GM23338 (cell line): Measurements from ENCODE around the gene FETUB. TPM values are rescaled to one million over a fixed set of nuclear protein-coding genes. Genes with fewer than 3 reads are reported as not detected.

Experiments used
- ATAC-seq: fragments of 200-7000 bp; cut with Tn5 transposase; 3 replicates; pipeline ENCODE4 v1.9.1; 2020
- DNase-seq: peaks from one replicate; pipeline ENCODE4 v3.0.0-alpha.2; 2015; ENCODE audit warnings: low spot score
- H2AFZ ChIP-seq: fragments of 200-600 bp; sonication (generic); 2 replicates; pipeline ENCODE4 v1.8.0; 2016; ENCODE audit warnings: antibody characterized with exemption, mild to moderate bottlenecking, moderate library complexity
- H3F3A ChIP-seq: fragments of 200-600 bp; sonication (generic); replicated peaks from 2 replicates; pipeline ENCODE4 v1.8.0; 2017; ENCODE audit warnings: antibody characterized with exemption, mixed run types, low read depth
- H3K27ac ChIP-seq: fragments of 200-600 bp; sonication (generic); 2 replicates; pipeline ENCODE4 v1.6.1; 2016; ENCODE audit warnings: low read depth
- H3K27me3 ChIP-seq: fragments of 200-600 bp; sonication (generic); 2 replicates; pipeline ENCODE4 v1.8.0; 2016; ENCODE audit warnings: mild to moderate bottlenecking, mixed run types, moderate library complexity; ENCODE audit not compliant: insufficient read depth
- H3K36me3 ChIP-seq: fragments of 200-600 bp; sonication (generic); 2 replicates; pipeline ENCODE4 v1.8.0; 2016; ENCODE audit warnings: mild to moderate bottlenecking; ENCODE audit not compliant: insufficient read depth
- H3K4me1 ChIP-seq: fragments of 200-600 bp; sonication (generic); 2 replicates; pipeline ENCODE4 v1.8.0; 2016; ENCODE audit warnings: mild to moderate bottlenecking, moderate library complexity; ENCODE audit not compliant: insufficient read depth
- H3K4me2 ChIP-seq: fragments of 200-600 bp; sonication (generic); 2 replicates; pipeline ENCODE4 v1.7.1; 2017; ENCODE audit warnings: mixed run types
- H3K4me3 ChIP-seq: fragments of 200-600 bp; sonication (generic); 2 replicates; pipeline ENCODE4 v1.6.1; 2016; ENCODE audit warnings: mixed run types
- H3K79me2 ChIP-seq: fragments of 200-600 bp; sonication (generic); replicated peaks from 2 replicates; pipeline ENCODE4 v1.8.0; 2017; ENCODE audit warnings: mild to moderate bottlenecking; ENCODE audit not compliant: insufficient read depth
- H3K9me2 ChIP-seq: fragments of 200-600 bp; sonication (generic); 2 replicates; pipeline ENCODE4 v1.8.0; 2017; ENCODE audit not compliant: insufficient read depth
- H4K20me1 ChIP-seq: fragments of 200-600 bp; sonication (generic); replicated peaks from 2 replicates; pipeline ENCODE4 v1.8.0; 2017; ENCODE audit warnings: mild to moderate bottlenecking; ENCODE audit not compliant: insufficient read depth
- H3K27ac Mint-ChIP-seq: 2 replicates; pipeline ENCODE4 v1.8.0; 2020; ENCODE audit warnings: inconsistent platforms, mild to moderate bottlenecking, moderate library complexity, mixed read lengths
- H3K27me3 Mint-ChIP-seq: 3 replicates; pipeline ENCODE4 v1.8.0; 2022; ENCODE audit warnings: low read depth, mild to moderate bottlenecking, moderate library complexity, mixed read lengths, inconsistent platforms; ENCODE audit not compliant: insufficient read depth, poor library complexity
- H3K36me3 Mint-ChIP-seq: 3 replicates; pipeline ENCODE4 v1.8.0; 2021; ENCODE audit warnings: low read depth, mild to moderate bottlenecking, inconsistent platforms, moderate library complexity, mixed read lengths
- H3K4me1 Mint-ChIP-seq: 3 replicates; pipeline ENCODE4 v1.8.0; 2020; ENCODE audit warnings: mild to moderate bottlenecking, inconsistent platforms, mixed read lengths
- H3K4me3 Mint-ChIP-seq: 3 replicates; pipeline ENCODE4 v1.8.0; 2021; ENCODE audit warnings: moderate library complexity, mild to moderate bottlenecking, inconsistent platforms, mixed read lengths
- H3K9me3 Mint-ChIP-seq: 3 replicates; pipeline ENCODE4 v1.8.0; 2020; ENCODE audit warnings: moderate library complexity, mild to moderate bottlenecking, inconsistent platforms, mixed read lengths
- CTCF ChIP-seq, 2 experiments: fragments of 200-600 bp in 1 of 2; sonication (generic) in 1 of 2; conservative IDR thresholded peaks; 2 replicates each; pipeline versions ENCODE4 v1.5.1 to v1.6.1; 2016 to 2017; ENCODE audit warnings: antibody characterized with exemption in 2 of 2, low read depth in 2 of 2, mild to moderate bottlenecking in 2 of 2, moderate library complexity in 1 of 2
- EZH2 ChIP-seq: fragments of 200-600 bp; sonication (generic); IDR thresholded peaks from one replicate; pipeline ENCODE4 v1.8.0; 2017; ENCODE audit warnings: antibody characterized with exemption, mild to moderate bottlenecking, low read depth; ENCODE audit not compliant: unreplicated experiment
- EZH2phosphoT487 ChIP-seq: fragments of 200-600 bp; sonication (generic); IDR thresholded peaks from one replicate; pipeline ENCODE4 v1.8.1; 2018; ENCODE audit warnings: antibody characterized with exemption; ENCODE audit not compliant: unreplicated experiment
- NANOG ChIP-seq: IDR thresholded peaks from 2 replicates; pipeline ENCODE4 v1.6.1; 2016; ENCODE audit warnings: antibody characterized with exemption, borderline replicate concordance
- POLR2AphosphoS5 ChIP-seq: IDR thresholded peaks from 2 replicates; pipeline ENCODE4 v1.6.1; 2016; ENCODE audit warnings: antibody characterized with exemption, low read depth
- REST ChIP-seq: IDR thresholded peaks from one replicate; pipeline ENCODE4 v1.6.1; 2018; ENCODE audit warnings: antibody characterized with exemption; ENCODE audit not compliant: unreplicated experiment
- STAT1 ChIP-seq: IDR thresholded peaks from one replicate; pipeline ENCODE4 v1.6.1; 2016; ENCODE audit warnings: antibody characterized with exemption; ENCODE audit not compliant: unreplicated experiment
- ZNF331 ChIP-seq: fragments of 250-450 bp; sonication (Bioruptor Pico); IDR thresholded peaks from 2 replicates; pipeline ENCODE4 v1.5.0; 2020; ENCODE audit warnings: low read depth, mild to moderate bottlenecking, moderate library complexity
- polyA plus RNA-seq: library from polyadenylated mRNA; unstranded; fragments of >200 nt; fragmentation: Nextera tagmentation; extraction: Ambion mirVana; gene quantifications from 2 replicates; pipeline ENCODE4 v1.2.1, GENCODE V29; 2016
- total RNA-seq: library from RNA; depleted of rRNA; stranded (reverse); fragments of >200 nt; shearing (Covaris generic); gene quantifications from 2 replicates; pipeline ENCODE4 v1.2.3, GENCODE V29; 2014
- TF ChIP-seq, protein P1 (sequence below): fragments of 250-450 bp; sonication (Bioruptor Pico); IDR thresholded peaks from 2 replicates; pipeline ENCODE4 v1.5.0; 2020; ENCODE audit warnings: mild to moderate bottlenecking, moderate library complexity

The FETUB gene
- total and polyA plus RNA-seq, 2 experiments from 2014 or later = 0.26 TPM; not detected in 1

GRCh38 chr3:186628756-186629155 is 11.4 kb upstream of the FETUB start (continued):
- TF ChIP-seq EZH2 (no peak), POLR2AphosphoS5 (no peak), CTCF (conservative IDR thresholded peaks at IDR 0.05; ENCODE audit: low read depth in 2 of 2) (no peak), NANOG (no peak), STAT1 (no peak), REST (no peak)

- DNase-seq = no peak
- no peak for ATAC-seq
- H3K27ac Mint-ChIP-seq = no peak overlapping the region
- Histone ChIP-seq H3K4me3 (no peak overlapping the region), H3K4me1 (no peaks in the 10 kb centered on the region), H3K9me2 (0 out of 2 replicates have a peak, but pooled peaks cover 6% of the 10 kb centered on the region), H4K20me1 (no peaks in the 10 kb centered on the region), H3K4me2 (no peak overlapping the region), H3F3A (no peaks in the 10 kb centered on the region), H3K27ac (no peak overlapping the region), H3K27me3 (no peaks in the 10 kb centered on the region), H3K79me2 (no peaks in the 10 kb centered on the region), H2AFZ (no peak overlapping the region), H3K36me3 (no peaks in the 10 kb centered on the region; the same call in 1 of the 2 replicates)
- no peak overlapping the region for H3K4me3 Mint-ChIP-seq
- no peaks in the 10 kb centered on the region for H3K36me3 Mint-ChIP-seq
- H3K27me3 Mint-ChIP-seq = peaks cover 2% of the 10 kb centered on the region
- H3K9me3 Mint-ChIP-seq = no peaks in the 10 kb centered on the region
- peaks cover 5% of the 10 kb centered on the region; the same call in 1 of the 3 replicates for H3K4me1 Mint-ChIP-seq
- TF ChIP-seq ZNF331 (CRISPR knock-in tag) (no peak), EZH2 (no peak), EZH2phosphoT487 (no peak), STAT1 (no peak), REST (no peak)
- TF ChIP-seq, protein P1, sequence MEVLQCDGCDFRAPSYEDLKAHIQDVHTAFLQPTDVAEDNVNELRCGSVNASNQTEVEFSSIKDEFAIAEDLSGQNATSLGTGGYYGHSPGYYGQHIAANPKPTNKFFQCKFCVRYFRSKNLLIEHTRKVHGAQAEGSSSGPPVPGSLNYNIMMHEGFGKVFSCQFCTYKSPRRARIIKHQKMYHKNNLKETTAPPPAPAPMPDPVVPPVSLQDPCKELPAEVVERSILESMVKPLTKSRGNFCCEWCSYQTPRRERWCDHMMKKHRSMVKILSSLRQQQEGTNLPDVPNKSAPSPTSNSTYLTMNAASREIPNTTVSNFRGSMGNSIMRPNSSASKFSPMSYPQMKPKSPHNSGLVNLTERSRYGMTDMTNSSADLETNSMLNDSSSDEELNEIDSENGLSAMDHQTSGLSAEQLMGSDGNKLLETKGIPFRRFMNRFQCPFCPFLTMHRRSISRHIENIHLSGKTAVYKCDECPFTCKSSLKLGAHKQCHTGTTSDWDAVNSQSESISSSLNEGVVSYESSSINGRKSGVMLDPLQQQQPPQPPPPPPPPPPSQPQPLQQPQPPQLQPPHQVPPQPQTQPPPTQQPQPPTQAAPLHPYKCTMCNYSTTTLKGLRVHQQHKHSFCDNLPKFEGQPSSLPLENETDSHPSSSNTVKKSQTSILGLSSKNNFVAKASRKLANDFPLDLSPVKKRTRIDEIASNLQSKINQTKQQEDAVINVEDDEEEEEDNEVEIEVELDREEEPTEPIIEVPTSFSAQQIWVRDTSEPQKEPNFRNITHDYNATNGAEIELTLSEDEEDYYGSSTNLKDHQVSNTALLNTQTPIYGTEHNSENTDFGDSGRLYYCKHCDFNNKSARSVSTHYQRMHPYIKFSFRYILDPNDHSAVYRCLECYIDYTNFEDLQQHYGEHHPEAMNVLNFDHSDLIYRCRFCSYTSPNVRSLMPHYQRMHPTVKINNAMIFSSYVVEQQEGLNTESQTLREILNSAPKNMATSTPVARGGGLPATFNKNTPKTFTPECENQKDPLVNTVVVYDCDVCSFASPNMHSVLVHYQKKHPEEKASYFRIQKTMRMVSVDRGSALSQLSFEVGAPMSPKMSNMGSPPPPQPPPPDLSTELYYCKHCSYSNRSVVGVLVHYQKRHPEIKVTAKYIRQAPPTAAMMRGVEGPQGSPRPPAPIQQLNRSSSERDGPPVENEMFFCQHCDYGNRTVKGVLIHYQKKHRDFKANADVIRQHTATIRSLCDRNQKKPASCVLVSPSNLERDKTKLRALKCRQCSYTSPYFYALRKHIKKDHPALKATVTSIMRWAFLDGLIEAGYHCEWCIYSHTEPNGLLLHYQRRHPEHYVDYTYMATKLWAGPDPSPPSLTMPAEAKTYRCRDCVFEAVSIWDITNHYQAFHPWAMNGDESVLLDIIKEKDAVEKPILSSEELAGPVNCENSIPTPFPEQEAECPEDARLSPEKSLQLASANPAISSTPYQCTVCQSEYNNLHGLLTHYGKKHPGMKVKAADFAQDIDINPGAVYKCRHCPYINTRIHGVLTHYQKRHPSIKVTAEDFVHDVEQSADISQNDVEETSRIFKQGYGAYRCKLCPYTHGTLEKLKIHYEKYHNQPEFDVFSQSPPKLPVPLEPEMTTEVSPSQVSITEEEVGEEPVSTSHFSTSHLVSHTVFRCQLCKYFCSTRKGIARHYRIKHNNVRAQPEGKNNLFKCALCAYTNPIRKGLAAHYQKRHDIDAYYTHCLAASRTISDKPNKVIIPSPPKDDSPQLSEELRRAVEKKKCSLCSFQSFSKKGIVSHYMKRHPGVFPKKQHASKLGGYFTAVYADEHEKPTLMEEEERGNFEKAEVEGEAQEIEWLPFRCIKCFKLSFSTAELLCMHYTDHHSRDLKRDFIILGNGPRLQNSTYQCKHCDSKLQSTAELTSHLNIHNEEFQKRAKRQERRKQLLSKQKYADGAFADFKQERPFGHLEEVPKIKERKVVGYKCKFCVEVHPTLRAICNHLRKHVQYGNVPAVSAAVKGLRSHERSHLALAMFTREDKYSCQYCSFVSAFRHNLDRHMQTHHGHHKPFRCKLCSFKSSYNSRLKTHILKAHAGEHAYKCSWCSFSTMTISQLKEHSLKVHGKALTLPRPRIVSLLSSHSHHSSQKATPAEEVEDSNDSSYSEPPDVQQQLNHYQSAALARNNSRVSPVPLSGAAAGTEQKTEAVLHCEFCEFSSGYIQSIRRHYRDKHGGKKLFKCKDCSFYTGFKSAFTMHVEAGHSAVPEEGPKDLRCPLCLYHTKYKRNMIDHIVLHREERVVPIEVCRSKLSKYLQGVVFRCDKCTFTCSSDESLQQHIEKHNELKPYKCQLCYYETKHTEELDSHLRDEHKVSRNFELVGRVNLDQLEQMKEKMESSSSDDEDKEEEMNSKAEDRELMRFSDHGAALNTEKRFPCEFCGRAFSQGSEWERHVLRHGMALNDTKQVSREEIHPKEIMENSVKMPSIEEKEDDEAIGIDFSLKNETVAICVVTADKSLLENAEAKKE (CRISPR knock-in tag) = no peak
These were observed 9.1 kb upstream of the FETUB start for GRCh38 chr3:186630950-186631641.
